Measurements from ENCODE around the gene MAPK10. TPM values are rescaled to one million over a fixed set of nuclear protein-coding genes. Genes with fewer than 3 reads are reported as not detected.

Gene MAPK10
- total RNA-seq, 1 experiment from 2014 or later, result 423 TPM

- H3K79me2 ChIP-seq (ENCODE audit: low read length), result peaks cover 66% of the 10 kb centered on the region
- no peaks in the 10 kb centered on the region for H3K9me3 ChIP-seq (ENCODE audit: low read length)
- no peaks in the 10 kb centered on the region for H3K27me3 ChIP-seq (ENCODE audit: low read length)
- no peak overlapping the region for H3K4me2 ChIP-seq (ENCODE audit: low read depth, low read length, poor library complexity, severe bottlenecking)
- H3K4me1 ChIP-seq (ENCODE audit: low read length), result no peaks in the 10 kb centered on the region
- no peak overlapping the region for H3K27ac ChIP-seq (ENCODE audit: low read length)
- H3K4me3 ChIP-seq (ENCODE audit: low read length), result no peak overlapping the region
- H3K9me2 ChIP-seq (replicated peaks; ENCODE audit: insufficient read depth, low read length), result no peaks in the 10 kb centered on the region
- H3K36me3 ChIP-seq (ENCODE audit: insufficient read depth, low read length), result peaks cover 14% of the 10 kb centered on the region
- no peak for DNase-seq
- no peak overlapping the region for H2AFZ ChIP-seq (ENCODE audit: low read length)
- no peak overlapping the region for H3K9ac ChIP-seq (ENCODE audit: low read length)
- H4K20me1 ChIP-seq (ENCODE audit: insufficient read depth, low read depth, low read length), result no peaks in the 10 kb centered on the region
Measured at GRCh38 chr4:86249074-86249473, 110.8 kb downstream of the MAPK10 start.

- Histone ChIP-seq H3K27me3 (ENCODE audit: low read length) (no peaks in the 10 kb centered on the region), H3K4me2 (ENCODE audit: low read depth, low read length, poor library complexity, severe bottlenecking) (no peak overlapping the region), H3K4me1 (ENCODE audit: low read length) (no peaks in the 10 kb centered on the region), H2AFZ (ENCODE audit: low read length) (no peak overlapping the region), H4K20me1 (ENCODE audit: insufficient read depth, low read depth, low read length) (no peaks in the 10 kb centered on the region), H3K36me3 (ENCODE audit: insufficient read depth, low read length) (peaks cover 25% of the 10 kb centered on the region), H3K27ac (ENCODE audit: low read length) (no peak overlapping the region), H3K79me2 (ENCODE audit: low read length) (peaks cover 78% of the 10 kb centered on the region), H3K9me3 (ENCODE audit: low read length) (no peaks in the 10 kb centered on the region), H3K9ac (ENCODE audit: low read length) (no peak overlapping the region), H3K4me3 (ENCODE audit: low read length) (no peak overlapping the region), H3K9me2 (replicated peaks; ENCODE audit: insufficient read depth, low read length) (no peaks in the 10 kb centered on the region)
- no peak for DNase-seq
Measured at GRCh38 chr4:86247906-86248305, 111.9 kb downstream of the MAPK10 start.

GRCh38 chr4:86247320-86247719, 112.5 kb downstream of the MAPK10 start:
- H4K20me1 ChIP-seq (ENCODE audit: insufficient read depth, low read depth, low read length), result no peaks in the 10 kb centered on the region
- no peak overlapping the region for H3K4me2 ChIP-seq (ENCODE audit: low read depth, low read length, poor library complexity, severe bottlenecking)
- no peak for DNase-seq
- no peak overlapping the region for H3K9ac ChIP-seq (ENCODE audit: low read length)
- no peaks in the 10 kb centered on the region for H3K9me3 ChIP-seq (ENCODE audit: low read length)
- H3K27ac ChIP-seq (ENCODE audit: low read length), result no peak overlapping the region
- no peak overlapping the region for H3K4me3 ChIP-seq (ENCODE audit: low read length)
- no peaks in the 10 kb centered on the region for H3K4me1 ChIP-seq (ENCODE audit: low read length)
- H3K79me2 ChIP-seq (ENCODE audit: low read length), result peaks cover 84% of the 10 kb centered on the region
- no peaks in the 10 kb centered on the region for H3K9me2 ChIP-seq (replicated peaks; ENCODE audit: insufficient read depth, low read length)
- no peaks in the 10 kb centered on the region for H3K27me3 ChIP-seq (ENCODE audit: low read length)
- H2AFZ ChIP-seq (ENCODE audit: low read length), result no peak overlapping the region
- peaks cover 29% of the 10 kb centered on the region for H3K36me3 ChIP-seq (ENCODE audit: insufficient read depth, low read length)

GRCh38 chr4:86243750-86244149, 116.1 kb downstream of the MAPK10 start:
- no peak for DNase-seq
- H3K4me2 ChIP-seq (ENCODE audit: low read depth, low read length, poor library complexity, severe bottlenecking), result no peak overlapping the region
- H3K9me2 ChIP-seq (replicated peaks; ENCODE audit: insufficient read depth, low read length), result no peaks in the 10 kb centered on the region
- H3K27ac ChIP-seq (ENCODE audit: low read length), result no peak overlapping the region
- H3K27me3 ChIP-seq (ENCODE audit: low read length), result no peaks in the 10 kb centered on the region
- peaks cover 29% of the 10 kb centered on the region for H3K36me3 ChIP-seq (ENCODE audit: insufficient read depth, low read length)
- H3K4me3 ChIP-seq (ENCODE audit: low read length), result no peak overlapping the region
- H4K20me1 ChIP-seq (ENCODE audit: insufficient read depth, low read depth, low read length), result no peaks in the 10 kb centered on the region
- no peak overlapping the region for H2AFZ ChIP-seq (ENCODE audit: low read length)
- H3K4me1 ChIP-seq (ENCODE audit: low read length), result no peaks in the 10 kb centered on the region
- no peak overlapping the region for H3K9ac ChIP-seq (ENCODE audit: low read length)
- peaks cover 80% of the 10 kb centered on the region for H3K79me2 ChIP-seq (ENCODE audit: low read length)
- no peaks in the 10 kb centered on the region for H3K9me3 ChIP-seq (ENCODE audit: low read length)

- H3K27me3 ChIP-seq (ENCODE audit: low read length), result no peaks in the 10 kb centered on the region
- no peaks in the 10 kb centered on the region for H3K9me2 ChIP-seq (replicated peaks; ENCODE audit: insufficient read depth, low read length)
- H3K9me3 ChIP-seq (ENCODE audit: low read length), result no peaks in the 10 kb centered on the region
- no peak overlapping the region for H2AFZ ChIP-seq (ENCODE audit: low read length)
- H3K27ac ChIP-seq (ENCODE audit: low read length), result no peak overlapping the region
- no peak for DNase-seq
- H3K36me3 ChIP-seq (ENCODE audit: insufficient read depth, low read length), result peaks cover 26% of the 10 kb centered on the region
- no peaks in the 10 kb centered on the region for H3K4me1 ChIP-seq (ENCODE audit: low read length)
- no peak overlapping the region for H3K4me3 ChIP-seq (ENCODE audit: low read length)
- H3K79me2 ChIP-seq (ENCODE audit: low read length), result peaks cover 70% of the 10 kb centered on the region
- H3K4me2 ChIP-seq (ENCODE audit: low read depth, low read length, poor library complexity, severe bottlenecking), result no peak overlapping the region
- H3K9ac ChIP-seq (ENCODE audit: low read length), result no peak overlapping the region
- no peaks in the 10 kb centered on the region for H4K20me1 ChIP-seq (ENCODE audit: insufficient read depth, low read depth, low read length)
Measured at GRCh38 chr4:86242677-86243076, 117.2 kb downstream of the MAPK10 start.

- no peak overlapping the region for H3K4me3 ChIP-seq (ENCODE audit: low read length)
- peaks cover 68% of the 10 kb centered on the region for H3K79me2 ChIP-seq (ENCODE audit: low read length)
- H3K36me3 ChIP-seq (ENCODE audit: insufficient read depth, low read length), result peaks cover 4% of the 10 kb centered on the region
- H3K27ac ChIP-seq (ENCODE audit: low read length), result no peak overlapping the region
- no peaks in the 10 kb centered on the region for H3K9me3 ChIP-seq (ENCODE audit: low read length)
- H2AFZ ChIP-seq (ENCODE audit: low read length), result no peak overlapping the region
- no peaks in the 10 kb centered on the region for H4K20me1 ChIP-seq (ENCODE audit: insufficient read depth, low read depth, low read length)
- no peak for DNase-seq
- H3K4me2 ChIP-seq (ENCODE audit: low read depth, low read length, poor library complexity, severe bottlenecking), result no peak overlapping the region
- no peak overlapping the region for H3K9ac ChIP-seq (ENCODE audit: low read length)
- H3K27me3 ChIP-seq (ENCODE audit: low read length), result no peaks in the 10 kb centered on the region
- H3K4me1 ChIP-seq (ENCODE audit: low read length), result no peaks in the 10 kb centered on the region; the same call in 1 of the 2 replicates
- H3K9me2 ChIP-seq (replicated peaks; ENCODE audit: insufficient read depth, low read length), result no peaks in the 10 kb centered on the region
Measured at GRCh38 chr4:86235549-86235948, 124.3 kb downstream of the MAPK10 start.

- Histone ChIP-seq H2AFZ (ENCODE audit: low read length) (no peak overlapping the region), H3K4me2 (ENCODE audit: low read depth, low read length, poor library complexity, severe bottlenecking) (no peak overlapping the region), H3K9me2 (replicated peaks; ENCODE audit: insufficient read depth, low read length) (no peaks in the 10 kb centered on the region), H3K36me3 (ENCODE audit: insufficient read depth, low read length) (peaks cover 4% of the 10 kb centered on the region), H3K4me3 (ENCODE audit: low read length) (no peak overlapping the region), H3K79me2 (ENCODE audit: low read length) (peaks cover 77% of the 10 kb centered on the region), H4K20me1 (ENCODE audit: insufficient read depth, low read depth, low read length) (no peaks in the 10 kb centered on the region), H3K9ac (ENCODE audit: low read length) (no peak overlapping the region), H3K27me3 (ENCODE audit: low read length) (no peaks in the 10 kb centered on the region), H3K4me1 (ENCODE audit: low read length) (peaks cover 8% of the 10 kb centered on the region), H3K27ac (ENCODE audit: low read length) (no peak overlapping the region), H3K9me3 (ENCODE audit: low read length) (no peaks in the 10 kb centered on the region)
- no peak for DNase-seq
Measured at GRCh38 chr4:86233681-86234080, 126.2 kb downstream of the MAPK10 start.

GRCh38 chr4:86233090-86233489, 126.8 kb downstream of the MAPK10 start:
- Histone ChIP-seq H3K4me3 (ENCODE audit: low read length) (no peak overlapping the region), H3K27me3 (ENCODE audit: low read length) (no peaks in the 10 kb centered on the region), H3K9ac (ENCODE audit: low read length) (no peak overlapping the region), H3K9me2 (replicated peaks; ENCODE audit: insufficient read depth, low read length) (no peaks in the 10 kb centered on the region), H3K79me2 (ENCODE audit: low read length) (peaks cover 82% of the 10 kb centered on the region), H4K20me1 (ENCODE audit: insufficient read depth, low read depth, low read length) (no peaks in the 10 kb centered on the region), H3K4me1 (ENCODE audit: low read length) (peaks cover 14% of the 10 kb centered on the region), H3K9me3 (ENCODE audit: low read length) (no peaks in the 10 kb centered on the region), H3K4me2 (ENCODE audit: low read depth, low read length, poor library complexity, severe bottlenecking) (no peak overlapping the region), H3K27ac (ENCODE audit: low read length) (no peak overlapping the region), H2AFZ (ENCODE audit: low read length) (no peak overlapping the region), H3K36me3 (ENCODE audit: insufficient read depth, low read length) (peaks cover 4% of the 10 kb centered on the region)
- no peak for DNase-seq

- Histone ChIP-seq H3K9ac (ENCODE audit: low read length) (no peak overlapping the region), H3K27me3 (ENCODE audit: low read length) (no peaks in the 10 kb centered on the region), H3K9me3 (ENCODE audit: low read length) (no peaks in the 10 kb centered on the region), H3K9me2 (replicated peaks; ENCODE audit: insufficient read depth, low read length) (no peaks in the 10 kb centered on the region), H2AFZ (ENCODE audit: low read length) (no peak overlapping the region), H3K79me2 (ENCODE audit: low read length) (peaks cover 95% of the 10 kb centered on the region), H4K20me1 (ENCODE audit: insufficient read depth, low read depth, low read length) (no peaks in the 10 kb centered on the region), H3K4me3 (ENCODE audit: low read length) (no peak overlapping the region), H3K4me1 (ENCODE audit: low read length) (peaks cover 29% of the 10 kb centered on the region), H3K4me2 (ENCODE audit: low read depth, low read length, poor library complexity, severe bottlenecking) (no peak overlapping the region), H3K27ac (ENCODE audit: low read length) (no peak overlapping the region), H3K36me3 (ENCODE audit: insufficient read depth, low read length) (peaks cover 18% of the 10 kb centered on the region)
- peak; percentile 83 for DNase-seq
Measured at GRCh38 chr4:86223472-86223871, 136.4 kb downstream of the MAPK10 start.
